HEK293 (cell line): ENCODE data around the gene TPP1.

Experiments used
- CTCF ChIA-PET: fragments of 350-600 bp; formaldehyde crosslinking; extraction: SDS; loops from one replicate; lab custom pipeline; 2021; ENCODE audit warnings: antibody characterized with exemption; lab: Yijun Ruan, JAX
- POLR2A ChIA-PET: fragments of 300-600 bp; formaldehyde crosslinking; extraction: SDS; loops from one replicate; lab custom pipeline; 2020; ENCODE audit warnings: antibody characterized with exemption, inconsistent platforms; lab: Yijun Ruan, JAX
- H3K27ac ChIP-seq: fragments of 200-500 bp; sonication (Bioruptor generic); 2 replicates; pipeline ENCODE4 v1.5.1; 2014; ENCODE audit warnings: low read depth, low read length, control low read depth, inconsistent platforms; ENCODE audit errors: extremely low read depth
- H3K36me3 ChIP-seq, 2 experiments: fragments of 200-500 bp in 1 of 2; sonication (Bioruptor generic) in 1 of 2; 1 replicate in 1 of 2; 2 replicates in 1 of 2; pipeline ENCODE4 v1.5.1; 2014 to 2017; ENCODE audit warnings: inconsistent platforms in 2 of 2, low read length in 2 of 2; ENCODE audit not compliant: control insufficient read depth in 2 of 2, insufficient read depth in 1 of 2
- H3K4me1 ChIP-seq: fragments of 200-500 bp; sonication (Bioruptor generic); 2 replicates; pipeline ENCODE4 v1.5.1; 2014; ENCODE audit warnings: mild to moderate bottlenecking, low read length, inconsistent platforms; ENCODE audit not compliant: control insufficient read depth, insufficient read depth
- H3K4me3 ChIP-seq: 2 replicates; pipeline ENCODE4 v1.5.1; 2011; ENCODE audit warnings: low read depth, mild to moderate bottlenecking, control low read depth, low read length, moderate library complexity
- H3K9me3 ChIP-seq: fragments of 200-500 bp; sonication (Bioruptor generic); 2 replicates; pipeline ENCODE4 v1.5.1; 2014; ENCODE audit warnings: low read depth, low read length, inconsistent platforms; ENCODE audit not compliant: control insufficient read depth, insufficient read depth
- KLF16 ChIP-seq: fragments of 450-650 bp; formaldehyde crosslinking; IDR thresholded peaks from 2 replicates; pipeline ENCODE4 v1.5.1; 2017; ENCODE audit warnings: missing biosample characterization, missing genetic modification characterization
- TRIM28 ChIP-seq: IDR thresholded peaks from 2 replicates; pipeline ENCODE4 v1.6.1; 2011; ENCODE audit warnings: low read length, control low read depth, borderline replicate concordance
- ZFP41 ChIP-seq: fragments of 450-650 bp; formaldehyde crosslinking; IDR thresholded peaks from 2 replicates; pipeline ENCODE4 v1.5.1; 2016; ENCODE audit warnings: missing biosample characterization, missing genetic modification characterization, borderline replicate concordance
- ZNF174 ChIP-seq: fragments of 450-650 bp; formaldehyde crosslinking; IDR thresholded peaks from 2 replicates; pipeline ENCODE4 v1.5.0; 2017; ENCODE audit warnings: missing biosample characterization, mild to moderate bottlenecking, missing genetic modification characterization
- ZNF202 ChIP-seq: fragments of 450-650 bp; formaldehyde crosslinking; IDR thresholded peaks from 2 replicates; pipeline ENCODE4 v1.5.1; 2016; ENCODE audit warnings: missing biosample characterization, missing genetic modification characterization, borderline replicate concordance
- ZNF211 ChIP-seq: fragments of 450-650 bp; formaldehyde crosslinking; IDR thresholded peaks from 2 replicates; pipeline ENCODE4 v1.5.1; 2016; ENCODE audit warnings: low read depth, missing biosample characterization, missing genetic modification characterization
- ZNF24 ChIP-seq: fragments of 450-650 bp; formaldehyde crosslinking; IDR thresholded peaks from 2 replicates; pipeline ENCODE4 v1.5.1; 2016; ENCODE audit warnings: missing biosample characterization, missing genetic modification characterization
- ZNF350 ChIP-seq: fragments of 450-650 bp; formaldehyde crosslinking; IDR thresholded peaks from 2 replicates; pipeline ENCODE4 v1.5.0; 2017; ENCODE audit warnings: missing biosample characterization, mild to moderate bottlenecking, missing genetic modification characterization
- ZNF37A ChIP-seq: fragments of 450-650 bp; IDR thresholded peaks from 2 replicates; pipeline ENCODE4 v1.5.1; 2018; ENCODE audit warnings: missing biosample characterization, missing genetic modification characterization
- ZNF391 ChIP-seq: fragments of 450-650 bp; formaldehyde crosslinking; IDR thresholded peaks from 2 replicates; pipeline ENCODE4 v1.5.1; 2016; ENCODE audit warnings: low read depth, missing biosample characterization, missing genetic modification characterization, borderline replicate concordance
- ZNF426 ChIP-seq: fragments of 450-650 bp; formaldehyde crosslinking; IDR thresholded peaks from 2 replicates; pipeline ENCODE4 v1.5.1; 2017; ENCODE audit warnings: missing biosample characterization, missing genetic modification characterization, mild to moderate bottlenecking, inconsistent platforms, moderate library complexity
- ZNF473 ChIP-seq: fragments of 450-650 bp; formaldehyde crosslinking; IDR thresholded peaks from 2 replicates; pipeline ENCODE4 v1.5.1; 2017; ENCODE audit warnings: missing biosample characterization, missing genetic modification characterization
- ZNF549 ChIP-seq: fragments of 450-650 bp; IDR thresholded peaks from 2 replicates; pipeline ENCODE4 v1.5.1; 2018; ENCODE audit warnings: missing biosample characterization, missing genetic modification characterization, mild to moderate bottlenecking, inconsistent platforms, moderate library complexity
- ZNF558 ChIP-seq: fragments of 450-650 bp; formaldehyde crosslinking; IDR thresholded peaks from 2 replicates; pipeline ENCODE4 v1.5.1; 2016; ENCODE audit warnings: missing biosample characterization, missing genetic modification characterization
- ZNF600 ChIP-seq: fragments of 450-650 bp; formaldehyde crosslinking; IDR thresholded peaks from 2 replicates; pipeline ENCODE4 v1.5.1; 2016; ENCODE audit warnings: missing biosample characterization, missing genetic modification characterization
- ZNF623 ChIP-seq: fragments of 450-650 bp; formaldehyde crosslinking; IDR thresholded peaks from 2 replicates; pipeline ENCODE4 v1.5.1; 2016; ENCODE audit warnings: missing biosample characterization, missing genetic modification characterization
- TF ChIP-seq, protein P1 (sequence below): fragments of 450-650 bp; formaldehyde crosslinking; conservative IDR thresholded peaks from 2 replicates; pipeline ENCODE4 v1.5.1; 2016; ENCODE audit warnings: low read depth, missing biosample characterization, missing genetic modification characterization
- TF ChIP-seq, protein P2 (sequence below): fragments of 450-650 bp; formaldehyde crosslinking; IDR thresholded peaks from 2 replicates; pipeline ENCODE4 v1.5.1; 2017; ENCODE audit warnings: missing biosample characterization, missing genetic modification characterization
- TF ChIP-seq, protein P3 (sequence below): fragments of 450-650 bp; formaldehyde crosslinking; IDR thresholded peaks from 2 replicates; pipeline ENCODE4 v1.5.1; 2017; ENCODE audit warnings: missing biosample characterization, missing genetic modification characterization
- TF ChIP-seq, protein P4 (sequence below): fragments of 450-650 bp; formaldehyde crosslinking; IDR thresholded peaks from 2 replicates; pipeline ENCODE4 v1.5.1; 2016; ENCODE audit warnings: missing biosample characterization, missing genetic modification characterization
- TF ChIP-seq, protein P5 (sequence below): fragments of 450-650 bp; formaldehyde crosslinking; IDR thresholded peaks from 2 replicates; pipeline ENCODE4 v1.5.1; 2016; ENCODE audit warnings: missing biosample characterization, missing genetic modification characterization

Gene TPP1

DNA sequence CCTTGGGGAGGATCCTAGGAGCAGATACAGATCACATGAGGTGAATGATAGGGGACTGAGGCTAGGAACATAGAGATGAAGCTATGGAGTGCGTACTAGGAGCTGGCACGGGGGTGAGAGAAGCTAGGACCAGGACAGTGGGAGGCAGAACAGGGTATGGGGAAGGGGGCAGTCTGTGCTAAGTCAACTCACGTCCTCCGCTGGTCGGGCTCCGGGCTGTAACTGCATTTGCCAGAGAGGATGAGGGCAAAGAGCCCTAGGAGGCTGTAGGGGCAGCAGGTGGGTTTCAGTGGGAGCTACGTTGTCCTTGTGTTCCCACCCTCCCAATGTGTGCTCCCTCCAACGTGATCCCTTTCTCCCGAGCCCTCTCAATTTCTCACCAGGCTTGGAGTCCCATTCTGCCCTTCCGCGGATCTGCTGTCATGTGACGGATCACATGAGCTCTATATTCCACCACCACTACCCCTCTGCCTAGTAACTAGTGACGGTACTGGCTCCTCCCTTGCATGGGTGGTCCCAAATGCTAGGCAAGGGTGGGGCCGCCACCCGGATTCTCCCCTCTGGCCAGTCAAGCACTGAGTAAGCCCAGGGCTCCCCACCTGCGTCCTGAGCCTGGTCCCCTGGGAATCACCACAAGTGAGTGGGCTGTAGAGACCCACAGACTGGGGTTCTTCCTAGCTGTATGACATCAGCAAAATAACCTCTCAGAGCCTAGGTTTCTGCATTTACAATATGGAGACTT lies at the start of gene TPP1:
TPP1 (minus strand) TSS at position 419 of the 742 bp plus-strand sequence; CDS start at position 397, 22 bp downstream.
- no peak within 1 kb of the TSS for H3K27ac ChIP-seq
- H3K36me3 ChIP-seq, result peaks cover 0 to 31% of the 10 kb centered on the region in 2 experiments; a peak in 1 of 3 replicates
- peak within 1 kb of the TSS; percentile 78 for H3K4me3 ChIP-seq
- no peaks in the 10 kb centered on the region for H3K9me3 ChIP-seq
- 0 out of 2 replicates have a peak, but pooled peaks cover 4% of the 10 kb centered on the region for H3K4me1 ChIP-seq
- ChIA-PET CTCF (interaction anchor here (0.6 to 1.2 kb wide), 4 partner anchors 14 to 240 kb away, joined by 3 to 7 read pairs (median 6); no protein-coding TSS in a partner anchor), POLR2A (interaction anchor here (0.9 to 2.5 kb wide), 7 partner anchors 8 to 137 kb away, joined by 3 to 14 read pairs (median 6); partner anchors contain the start of genes ARFIP2, MRPL17 and TIMM10B)
- TF ChIP-seq ZNF391 (tag by site-specific recombination) (no peak), ZNF174 (no peak), ZNF37A (tag by site-specific recombination) (no peak), TRIM28 (peak; percentile 57; the same call in 1 of the 2 replicates), ZNF558 (no peak), ZFP41 (no peak), ZNF473 (tag by site-specific recombination) (no peak), KLF16 (no peak), ZNF211 (tag by site-specific recombination) (no peak), ZNF426 (tag by site-specific recombination) (no peak), ZNF623 (tag by site-specific recombination) (no peak), ZNF202 (no peak), ZNF24 (tag by site-specific recombination) (peak; percentile 80; the same call in 1 of the 2 replicates), ZNF600 (tag by site-specific recombination) (peak; percentile 99), ZNF549 (tag by site-specific recombination) (no peak), ZNF350 (tag by site-specific recombination) (no peak)
- TF ChIP-seq, protein P1, sequence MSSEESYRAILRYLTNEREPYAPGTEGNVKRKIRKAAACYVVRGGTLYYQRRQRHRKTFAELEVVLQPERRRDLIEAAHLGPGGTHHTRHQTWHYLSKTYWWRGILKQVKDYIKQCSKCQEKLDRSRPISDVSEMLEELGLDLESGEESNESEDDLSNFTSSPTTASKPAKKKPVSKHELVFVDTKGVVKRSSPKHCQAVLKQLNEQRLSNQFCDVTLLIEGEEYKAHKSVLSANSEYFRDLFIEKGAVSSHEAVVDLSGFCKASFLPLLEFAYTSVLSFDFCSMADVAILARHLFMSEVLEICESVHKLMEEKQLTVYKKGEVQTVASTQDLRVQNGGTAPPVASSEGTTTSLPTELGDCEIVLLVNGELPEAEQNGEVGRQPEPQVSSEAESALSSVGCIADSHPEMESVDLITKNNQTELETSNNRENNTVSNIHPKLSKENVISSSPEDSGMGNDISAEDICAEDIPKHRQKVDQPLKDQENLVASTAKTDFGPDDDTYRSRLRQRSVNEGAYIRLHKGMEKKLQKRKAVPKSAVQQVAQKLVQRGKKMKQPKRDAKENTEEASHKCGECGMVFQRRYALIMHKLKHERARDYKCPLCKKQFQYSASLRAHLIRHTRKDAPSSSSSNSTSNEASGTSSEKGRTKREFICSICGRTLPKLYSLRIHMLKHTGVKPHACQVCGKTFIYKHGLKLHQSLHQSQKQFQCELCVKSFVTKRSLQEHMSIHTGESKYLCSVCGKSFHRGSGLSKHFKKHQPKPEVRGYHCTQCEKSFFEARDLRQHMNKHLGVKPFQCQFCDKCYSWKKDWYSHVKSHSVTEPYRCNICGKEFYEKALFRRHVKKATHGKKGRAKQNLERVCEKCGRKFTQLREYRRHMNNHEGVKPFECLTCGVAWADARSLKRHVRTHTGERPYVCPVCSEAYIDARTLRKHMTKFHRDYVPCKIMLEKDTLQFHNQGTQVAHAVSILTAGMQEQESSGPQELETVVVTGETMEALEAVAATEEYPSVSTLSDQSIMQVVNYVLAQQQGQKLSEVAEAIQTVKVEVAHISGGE (tag by site-specific recombination), result peak; percentile 58
- TF ChIP-seq, protein P2, sequence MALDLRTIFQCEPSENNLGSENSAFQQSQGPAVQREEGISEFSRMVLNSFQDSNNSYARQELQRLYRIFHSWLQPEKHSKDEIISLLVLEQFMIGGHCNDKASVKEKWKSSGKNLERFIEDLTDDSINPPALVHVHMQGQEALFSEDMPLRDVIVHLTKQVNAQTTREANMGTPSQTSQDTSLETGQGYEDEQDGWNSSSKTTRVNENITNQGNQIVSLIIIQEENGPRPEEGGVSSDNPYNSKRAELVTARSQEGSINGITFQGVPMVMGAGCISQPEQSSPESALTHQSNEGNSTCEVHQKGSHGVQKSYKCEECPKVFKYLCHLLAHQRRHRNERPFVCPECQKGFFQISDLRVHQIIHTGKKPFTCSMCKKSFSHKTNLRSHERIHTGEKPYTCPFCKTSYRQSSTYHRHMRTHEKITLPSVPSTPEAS (tag by site-specific recombination), result no peak
- TF ChIP-seq, protein P3, sequence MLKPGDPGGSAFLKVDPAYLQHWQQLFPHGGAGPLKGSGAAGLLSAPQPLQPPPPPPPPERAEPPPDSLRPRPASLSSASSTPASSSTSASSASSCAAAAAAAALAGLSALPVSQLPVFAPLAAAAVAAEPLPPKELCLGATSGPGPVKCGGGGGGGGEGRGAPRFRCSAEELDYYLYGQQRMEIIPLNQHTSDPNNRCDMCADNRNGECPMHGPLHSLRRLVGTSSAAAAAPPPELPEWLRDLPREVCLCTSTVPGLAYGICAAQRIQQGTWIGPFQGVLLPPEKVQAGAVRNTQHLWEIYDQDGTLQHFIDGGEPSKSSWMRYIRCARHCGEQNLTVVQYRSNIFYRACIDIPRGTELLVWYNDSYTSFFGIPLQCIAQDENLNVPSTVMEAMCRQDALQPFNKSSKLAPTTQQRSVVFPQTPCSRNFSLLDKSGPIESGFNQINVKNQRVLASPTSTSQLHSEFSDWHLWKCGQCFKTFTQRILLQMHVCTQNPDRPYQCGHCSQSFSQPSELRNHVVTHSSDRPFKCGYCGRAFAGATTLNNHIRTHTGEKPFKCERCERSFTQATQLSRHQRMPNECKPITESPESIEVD (tag by site-specific recombination), result no peak
- TF ChIP-seq, protein P4, sequence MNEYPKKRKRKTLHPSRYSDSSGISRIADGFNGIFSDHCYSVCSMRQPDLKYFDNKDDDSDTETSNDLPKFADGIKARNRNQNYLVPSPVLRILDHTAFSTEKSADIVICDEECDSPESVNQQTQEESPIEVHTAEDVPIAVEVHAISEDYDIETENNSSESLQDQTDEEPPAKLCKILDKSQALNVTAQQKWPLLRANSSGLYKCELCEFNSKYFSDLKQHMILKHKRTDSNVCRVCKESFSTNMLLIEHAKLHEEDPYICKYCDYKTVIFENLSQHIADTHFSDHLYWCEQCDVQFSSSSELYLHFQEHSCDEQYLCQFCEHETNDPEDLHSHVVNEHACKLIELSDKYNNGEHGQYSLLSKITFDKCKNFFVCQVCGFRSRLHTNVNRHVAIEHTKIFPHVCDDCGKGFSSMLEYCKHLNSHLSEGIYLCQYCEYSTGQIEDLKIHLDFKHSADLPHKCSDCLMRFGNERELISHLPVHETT (tag by site-specific recombination), result no peak
- TF ChIP-seq, protein P5, sequence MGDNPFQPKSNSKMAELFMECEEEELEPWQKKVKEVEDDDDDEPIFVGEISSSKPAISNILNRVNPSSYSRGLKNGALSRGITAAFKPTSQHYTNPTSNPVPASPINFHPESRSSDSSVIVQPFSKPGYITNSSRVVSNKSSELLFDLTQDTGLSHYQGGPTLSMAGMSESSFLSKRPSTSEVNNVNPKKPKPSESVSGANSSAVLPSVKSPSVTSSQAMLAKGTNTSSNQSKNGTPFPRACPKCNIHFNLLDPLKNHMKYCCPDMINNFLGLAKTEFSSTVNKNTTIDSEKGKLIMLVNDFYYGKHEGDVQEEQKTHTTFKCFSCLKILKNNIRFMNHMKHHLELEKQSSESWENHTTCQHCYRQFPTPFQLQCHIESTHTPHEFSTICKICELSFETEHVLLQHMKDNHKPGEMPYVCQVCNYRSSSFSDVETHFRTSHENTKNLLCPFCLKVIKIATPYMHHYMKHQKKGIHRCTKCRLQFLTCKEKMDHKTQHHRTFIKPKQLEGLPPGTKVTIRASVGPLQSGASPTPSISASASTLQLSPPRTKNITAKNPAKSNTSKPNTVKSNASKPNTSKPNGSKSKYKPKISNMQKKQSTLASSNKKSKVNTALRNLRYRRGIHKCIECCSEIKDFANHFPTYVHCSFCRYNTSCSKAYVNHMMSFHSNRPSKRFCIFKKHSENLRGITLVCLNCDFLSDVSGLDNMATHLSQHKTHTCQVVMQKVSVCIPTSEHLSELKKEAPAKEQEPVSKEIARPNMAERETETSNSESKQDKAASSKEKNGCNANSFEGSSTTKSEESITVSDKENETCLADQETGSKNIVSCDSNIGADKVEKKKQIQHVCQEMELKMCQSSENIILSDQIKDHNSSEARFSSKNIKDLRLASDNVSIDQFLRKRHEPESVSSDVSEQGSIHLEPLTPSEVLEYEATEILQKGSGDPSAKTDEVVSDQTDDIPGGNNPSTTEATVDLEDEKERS (tag by site-specific recombination), result no peak
